ENCODE results near the gene AFF4. TPM values are rescaled to one million over a fixed set of nuclear protein-coding genes. Genes with fewer than 3 reads are reported as not detected.

Gene AFF4
- total and polyA plus RNA-seq, 9 of the 15 experiments (the other 6 are each of a cell fraction or from before 2014, with no cell fraction given): 1.7 to 25.8 (median 17.9) TPM

- peak; percentile 86 for TF ChIP-seq ZNF592 (IDR thresholded peaks at IDR 0.05)
- peak; percentile 66; the same call in 1 of the 2 replicates for TF ChIP-seq NFRKB (IDR thresholded peaks at IDR 0.05; ENCODE audit: low read depth)
- TF ChIP-seq MAX (CRISPR knock-in tag; IDR thresholded peaks at IDR 0.05): peak; percentile 62
- no peak for TF ChIP-seq CHD7 (IDR thresholded peaks at IDR 0.05; ENCODE audit: low read depth, low read length)
- no peak for TF ChIP-seq ZNF184 (CRISPR knock-in tag; IDR thresholded peaks at IDR 0.05)
- TF ChIP-seq ZNF707 (CRISPR knock-in tag; conservative IDR thresholded peaks at IDR 0.05): no peak
- TF ChIP-seq ZBTB49 (CRISPR knock-in tag; IDR thresholded peaks at IDR 0.05; ENCODE audit: borderline replicate concordance): no peak
- TF ChIP-seq NR3C1 (CRISPR knock-in tag; IDR thresholded peaks at IDR 0.05): no peak
Observed at GRCh38 chr5:132830436-132831094, 132.9 kb downstream of the AFF4 start, which contains the start of gene SHROOM1 (continued).

All from K562 (cell line).